Cerebellar nuclear complex (tissue), 1 donor: ENCODE data around the gene STAM2.
"Not testable (repeated sequence)": the region's sequence is repeated elsewhere in the genome, so short reads cannot be mapped to it uniquely, and the experiment has no call there.

Experiments used
- DNase-seq, 2 experiments: peaks; one replicate each; lab custom pipeline; 2025; lab: John Stamatoyannopoulos, UW

STAM2 gene

GRCh38 chr2:152106464-152106863 lies 69.1 kb downstream of the STAM2 start:
- DNase-seq = no peak

DNA sequence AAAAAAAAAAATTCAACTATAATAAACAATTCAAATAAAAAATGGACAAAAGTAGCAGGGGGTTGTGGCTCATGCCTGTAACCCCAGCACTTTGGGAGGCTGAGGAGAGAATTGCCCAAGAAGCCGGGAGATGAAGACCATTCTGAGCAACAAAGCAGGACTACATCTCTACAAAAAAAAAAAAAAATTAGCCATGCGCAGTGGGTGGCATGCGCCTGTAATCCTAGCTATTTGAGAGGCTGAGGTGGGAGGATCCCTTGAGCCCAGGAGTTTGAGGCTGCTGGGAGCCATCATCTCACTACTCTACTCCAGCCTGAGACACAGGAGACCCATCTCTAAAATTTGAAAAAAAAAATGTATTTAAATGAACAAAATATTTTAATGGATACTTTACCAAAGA lies 72.3 kb downstream of the STAM2 start:
- DNase-seq = no peak

GRCh38 chr2:152100961-152101360 lies 74.6 kb downstream of the STAM2 start:
- no peak for DNase-seq

- DNase-seq = no peak
Measured at GRCh38 chr2:152099367-152100050, 76.1 kb downstream of the STAM2 start.

DNA sequence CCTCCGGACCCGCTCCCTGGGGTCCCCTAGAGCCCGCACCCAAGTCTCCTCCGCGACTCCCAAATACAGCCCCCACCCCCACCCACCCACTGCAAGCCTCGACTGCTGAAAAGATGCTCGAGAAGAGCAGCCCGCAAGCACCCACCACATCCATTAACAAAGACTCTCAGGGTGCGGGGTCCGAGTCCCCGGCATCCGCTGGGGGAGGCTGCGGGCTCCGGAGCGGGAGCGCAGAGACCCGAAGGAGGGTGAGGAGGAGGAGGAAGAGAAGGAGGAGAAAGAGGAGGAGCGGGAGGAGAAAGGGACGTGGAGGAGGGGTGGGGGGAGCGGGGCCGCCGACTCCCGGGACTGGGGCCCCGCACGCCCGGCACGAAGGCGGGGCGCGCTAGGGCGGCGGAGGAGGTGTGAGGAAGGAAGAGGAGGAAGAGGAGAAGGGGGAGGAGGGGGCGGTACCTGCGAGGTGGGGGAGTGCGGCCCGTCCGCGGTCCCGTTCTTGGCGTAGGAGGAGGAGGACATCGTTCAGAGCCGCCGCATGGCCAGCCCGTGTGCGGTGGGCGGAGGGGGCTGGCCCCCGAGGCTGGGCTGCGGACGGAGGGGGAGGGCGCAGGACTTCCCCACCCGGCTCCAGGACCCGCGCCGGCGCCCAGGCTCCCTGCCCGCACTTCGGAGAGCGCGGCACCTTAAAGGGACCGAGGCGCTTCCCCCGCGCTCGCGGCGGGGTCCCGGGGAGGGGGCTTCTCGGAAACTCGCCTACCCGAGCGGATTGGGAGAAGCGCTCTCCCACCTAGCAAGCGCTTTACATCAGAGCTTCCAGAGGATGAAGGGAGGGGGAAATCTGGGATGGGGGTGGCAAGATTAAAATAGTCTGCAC lies 76.8 kb downstream of the STAM2 start, which contains the start of gene CACNB4:
Gene CACNB4 (minus strand): TSS at position 549 of the 871 bp plus-strand sequence.
- DNase-seq = no peak

DNA sequence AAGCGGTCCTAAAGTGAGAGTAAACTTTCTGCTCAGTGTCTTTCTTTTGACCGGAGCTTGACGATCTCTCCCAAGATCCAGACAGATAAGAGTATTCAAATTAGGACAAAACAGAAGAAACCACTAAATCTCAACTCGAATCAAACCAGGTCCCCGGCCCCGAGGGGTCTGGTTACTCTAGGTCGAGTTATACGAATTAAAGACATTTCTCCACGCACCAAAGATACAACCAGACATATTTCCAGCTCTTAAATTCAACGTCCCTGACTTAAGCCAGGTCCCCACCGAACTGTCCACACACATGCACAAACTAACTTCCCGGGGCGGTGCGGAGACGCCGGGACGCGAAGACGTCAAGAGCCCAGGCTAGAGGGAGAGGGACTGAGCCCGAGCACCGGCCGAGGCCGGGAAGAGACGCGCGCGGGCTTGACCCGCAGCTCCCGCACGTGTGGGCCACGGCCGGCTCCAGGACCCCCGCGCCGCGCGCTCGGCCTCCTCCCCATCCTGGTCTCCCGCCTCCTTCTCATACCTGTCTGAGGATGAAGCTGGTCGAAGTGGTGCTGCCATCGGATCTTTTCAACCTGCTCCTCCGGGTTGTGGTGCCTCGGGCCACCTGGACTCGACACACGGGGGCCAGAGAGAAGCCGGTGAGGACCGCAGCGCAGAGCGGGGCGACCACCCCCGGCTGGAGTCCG lies 77.6 kb downstream of the STAM2 start:
- DNase-seq = no peak

DNA sequence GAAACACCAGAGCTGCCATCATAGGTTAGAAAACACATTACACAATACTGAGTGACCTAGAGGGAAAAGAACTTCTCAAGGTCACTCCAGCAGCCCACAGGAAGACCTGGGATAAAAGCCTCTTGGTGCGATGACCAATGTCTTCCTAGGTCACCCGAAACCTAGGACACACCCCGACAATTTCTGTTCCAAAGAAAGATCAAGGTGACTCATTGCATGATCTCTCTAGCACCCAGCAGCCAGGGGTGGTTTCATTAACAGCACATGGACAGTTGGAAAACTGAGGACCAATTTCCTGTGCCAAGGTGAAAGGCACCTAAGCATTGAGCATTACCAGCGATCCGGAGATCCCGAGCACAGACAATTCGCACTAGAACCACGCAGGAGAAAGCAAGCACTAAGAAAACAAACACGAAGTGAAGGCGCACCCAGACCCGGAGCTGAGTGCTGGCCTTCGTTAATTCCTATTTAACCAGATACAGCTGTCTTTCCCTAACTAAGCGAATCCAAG lies 78.2 kb downstream of the STAM2 start:
- DNase-seq = no peak

DNA sequence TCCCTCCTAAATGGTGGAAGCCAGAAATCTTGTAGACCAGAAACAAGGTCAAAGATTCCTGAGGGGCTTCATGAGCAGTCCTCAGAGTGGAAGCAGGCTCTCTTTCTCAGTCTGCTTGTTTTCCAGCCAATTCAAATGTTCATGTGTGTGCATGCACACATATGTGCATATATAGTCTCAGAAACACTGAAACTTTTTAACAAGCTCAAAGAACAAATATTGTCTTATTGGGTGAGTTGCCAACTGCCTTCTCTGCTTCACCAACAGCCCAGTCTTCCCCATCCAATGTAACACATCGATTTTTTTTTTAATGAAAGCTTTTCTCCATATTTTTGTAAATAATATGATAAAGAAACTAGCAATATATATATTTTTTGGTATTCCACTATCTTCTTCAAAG lies 80.4 kb downstream of the STAM2 start:
- DNase-seq = no peak

GRCh38 chr2:152094014-152094413 lies 81.5 kb downstream of the STAM2 start:
- no peak for DNase-seq

GRCh38 chr2:152093464-152093863 lies 82.1 kb downstream of the STAM2 start:
- DNase-seq = peak in 1 of 2 experiments; percentile 9

DNA sequence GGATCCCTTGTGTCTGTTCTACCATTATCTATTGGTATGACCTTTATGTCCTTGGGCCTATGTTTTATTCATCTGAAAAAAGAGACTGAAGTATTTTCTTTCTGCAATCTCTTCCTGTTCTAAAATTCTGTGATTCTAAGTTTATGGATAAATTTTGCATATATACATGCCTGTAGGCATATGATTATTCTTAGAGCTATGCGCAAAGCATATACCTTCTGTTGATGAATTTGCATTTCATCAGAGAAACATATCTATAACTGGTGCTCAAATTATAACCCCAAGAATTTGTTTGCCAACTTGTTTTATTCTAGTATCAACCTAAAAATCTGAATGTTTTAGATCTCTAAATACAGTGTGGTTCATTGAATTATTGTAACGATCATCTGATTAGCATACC lies 83.5 kb downstream of the STAM2 start:
- no peak for DNase-seq

DNA sequence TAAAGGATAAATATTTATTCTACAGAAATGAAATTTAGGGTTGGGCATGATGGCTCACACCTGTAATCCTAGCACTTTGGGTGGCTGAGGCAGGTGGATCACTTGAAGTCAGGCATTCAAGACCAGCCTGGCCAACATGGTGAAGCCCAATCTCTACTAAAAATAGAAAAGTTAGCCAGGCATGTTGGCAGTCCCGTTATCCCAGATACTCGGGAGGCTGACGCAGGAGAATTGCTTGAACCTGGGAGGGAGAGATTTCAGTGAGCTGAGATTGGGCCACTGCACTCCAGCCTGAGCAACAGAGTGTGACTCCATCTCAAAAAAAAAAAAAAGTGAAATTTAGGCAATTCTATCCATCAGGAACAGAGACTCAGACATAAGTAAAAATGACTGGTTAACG lies 84.8 kb downstream of the STAM2 start:
- DNase-seq = not testable (repeated sequence)

DNA sequence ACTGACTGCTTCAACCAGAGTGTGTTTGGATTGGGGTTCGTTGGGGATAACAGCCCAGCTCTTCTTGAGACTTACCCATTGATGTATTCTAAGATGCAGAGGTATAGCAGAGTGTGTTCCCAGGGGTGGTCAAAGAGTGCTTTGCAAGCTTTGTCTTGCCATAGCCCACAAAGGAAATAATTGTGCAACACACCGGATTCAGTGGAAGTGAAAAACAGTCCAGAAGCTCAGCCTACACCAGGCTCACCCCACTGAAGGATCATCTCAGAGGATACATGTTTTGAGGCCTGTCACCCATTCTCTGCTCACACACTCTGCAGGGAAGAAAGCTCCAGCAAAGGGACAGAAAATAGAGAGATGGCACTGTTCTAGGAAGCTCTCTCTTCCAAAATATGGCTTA lies 86.3 kb downstream of the STAM2 start:
- DNase-seq = no peak

GRCh38 chr2:152088006-152088405 lies 87.6 kb downstream of the STAM2 start:
- no peak for DNase-seq

- DNase-seq = no peak
Measured at GRCh38 chr2:152086231-152086630, 89.3 kb downstream of the STAM2 start.

GRCh38 chr2:152084076-152084475 lies 91.5 kb downstream of the STAM2 start:
- DNase-seq = no peak

DNA sequence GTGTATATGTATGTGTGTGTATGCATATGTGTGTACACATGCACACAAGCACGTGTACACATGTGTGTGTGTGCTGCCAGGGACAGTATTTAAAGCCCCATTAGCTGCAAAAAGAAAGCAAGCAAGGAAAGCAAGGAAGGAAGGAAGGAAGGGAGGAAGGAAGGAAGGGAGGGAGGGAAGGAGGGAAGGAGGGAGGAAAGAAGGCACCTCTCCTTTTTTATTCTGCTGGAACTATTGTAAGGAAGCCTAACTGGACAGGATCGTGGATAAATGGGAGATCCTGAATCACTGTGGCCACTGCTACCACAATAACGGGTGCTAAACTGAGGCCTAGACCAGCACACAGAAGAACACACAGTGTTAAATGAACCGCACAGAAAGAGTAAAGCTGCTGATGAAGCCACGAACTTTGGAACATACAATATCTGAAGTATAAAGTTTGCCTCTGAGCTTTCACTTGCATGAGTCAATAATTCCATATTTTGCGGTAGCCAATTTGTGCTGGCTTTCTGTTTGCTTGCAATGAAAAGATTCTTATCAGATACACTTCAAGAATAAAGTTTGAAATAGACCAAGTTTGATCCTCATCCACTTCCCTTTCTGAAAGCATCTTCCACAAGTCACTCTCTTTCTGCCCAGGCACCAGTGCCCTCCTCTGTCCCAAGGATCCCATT lies 92.2 kb downstream of the STAM2 start:
- DNase-seq = no peak

- no peak for DNase-seq
Measured at GRCh38 chr2:152078662-152079061, 96.9 kb downstream of the STAM2 start.

GRCh38 chr2:152078023-152078422 lies 97.5 kb downstream of the STAM2 start:
- DNase-seq = no peak

GRCh38 chr2:152075461-152076050 lies 100.0 kb downstream of the STAM2 start:
- no peak for DNase-seq

DNA sequence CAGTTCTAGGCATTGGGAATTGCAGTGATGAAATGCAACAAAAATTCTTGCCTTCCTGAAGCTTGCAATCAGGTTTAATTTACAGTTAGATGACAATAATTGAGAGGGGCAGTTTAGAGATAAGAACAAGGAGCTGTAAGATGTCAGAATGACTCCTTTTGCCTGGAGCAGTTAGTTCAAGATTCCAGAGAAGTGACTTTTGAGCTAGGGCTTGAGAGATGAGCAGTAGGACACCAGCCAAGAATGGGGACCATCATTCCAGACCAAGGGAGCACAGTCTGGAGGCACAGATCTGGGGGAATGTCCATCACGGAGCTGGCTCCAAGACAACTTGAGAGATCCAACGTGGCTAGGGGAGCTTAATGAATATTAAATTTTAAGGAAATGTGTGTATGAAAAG lies 103.6 kb downstream of the STAM2 start:
- DNase-seq = no peak

- no peak for DNase-seq
Measured at GRCh38 chr2:152071518-152071917, 104.0 kb downstream of the STAM2 start.
